TTC549 (cell line): ENCODE results near the gene CNTN1.
"Not testable (repeated sequence)": the region's sequence is repeated elsewhere in the genome, so short reads cannot be mapped to it uniquely, and the experiment has no call there.

ENCODE experiments used
- FAIRE-seq: peaks from 2 replicates; lab custom pipeline; 2012; peaks lifted over from hg19 to GRCh38; lab: Jason Lieb, UNC

CNTN1 gene

DNA sequence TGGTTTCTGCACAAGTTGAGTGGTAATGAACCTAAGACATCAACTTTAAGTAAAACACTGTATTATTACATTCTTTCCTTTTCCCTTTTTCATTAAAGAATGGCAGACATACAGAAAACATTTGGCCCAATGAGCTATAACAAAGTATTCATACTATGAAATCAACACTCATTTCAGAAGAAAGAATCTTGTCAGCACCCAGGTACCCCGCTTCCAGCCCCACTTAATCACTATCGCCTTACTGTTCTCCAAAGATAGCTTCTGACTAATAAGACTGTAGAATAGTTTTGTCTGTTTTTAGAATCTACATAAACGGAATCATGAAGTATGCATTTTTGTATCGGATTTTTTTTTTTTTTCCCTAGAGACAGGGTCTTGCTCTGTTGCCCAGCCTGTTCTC is 9.5 kb downstream of the CNTN1 start:
- no peak for FAIRE-seq

DNA sequence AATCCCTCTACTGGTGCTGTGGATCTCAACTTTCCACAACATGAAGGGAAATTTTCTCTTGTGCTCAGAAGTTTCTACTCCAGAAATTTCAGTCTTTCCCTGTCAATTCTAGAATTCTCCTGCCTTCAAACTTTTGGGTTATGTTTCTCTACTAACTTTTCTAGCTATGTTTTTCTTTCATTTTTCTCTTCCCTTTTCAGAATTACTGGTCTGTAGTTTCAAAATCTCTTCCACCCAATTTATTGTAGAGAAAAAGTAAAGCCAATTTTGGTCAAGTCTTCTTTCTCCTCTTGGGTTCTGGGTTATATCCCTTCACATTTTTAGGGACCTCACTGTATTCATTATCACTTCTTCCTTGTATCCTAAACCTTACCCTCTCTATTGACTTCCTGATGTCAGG is 18.9 kb downstream of the CNTN1 start:
- FAIRE-seq: no peak

GRCh38 chr12:40714636-40715035 is 22.4 kb downstream of the CNTN1 start:
- no peak for FAIRE-seq

- FAIRE-seq: no peak
Measured at GRCh38 chr12:40716037-40716436, 23.8 kb downstream of the CNTN1 start.

GRCh38 chr12:40717576-40717975 is 25.3 kb downstream of the CNTN1 start:
- no peak for FAIRE-seq

DNA sequence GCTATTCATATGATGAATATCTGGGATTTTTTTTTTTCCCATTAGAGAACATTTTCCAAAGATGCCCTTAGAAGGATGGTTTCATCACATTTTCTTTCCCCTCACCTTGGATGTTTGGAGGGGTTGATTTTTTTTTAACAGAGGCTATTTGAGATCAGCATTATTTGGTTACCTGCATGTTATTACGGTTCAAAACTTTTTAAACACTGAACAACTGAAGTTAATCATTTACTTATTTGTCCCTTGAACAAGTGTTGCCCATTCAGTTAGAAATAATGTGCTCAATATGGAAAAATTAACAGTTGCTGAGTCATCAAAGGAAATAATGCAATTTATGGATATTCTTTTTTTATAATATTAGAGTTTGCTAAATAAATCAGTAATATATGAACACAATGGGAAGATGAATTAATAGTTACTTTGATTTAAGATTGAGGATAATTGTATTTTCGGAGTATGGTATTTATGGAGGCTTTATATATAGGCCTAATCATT is 26.7 kb downstream of the CNTN1 start:
- FAIRE-seq: no peak

DNA sequence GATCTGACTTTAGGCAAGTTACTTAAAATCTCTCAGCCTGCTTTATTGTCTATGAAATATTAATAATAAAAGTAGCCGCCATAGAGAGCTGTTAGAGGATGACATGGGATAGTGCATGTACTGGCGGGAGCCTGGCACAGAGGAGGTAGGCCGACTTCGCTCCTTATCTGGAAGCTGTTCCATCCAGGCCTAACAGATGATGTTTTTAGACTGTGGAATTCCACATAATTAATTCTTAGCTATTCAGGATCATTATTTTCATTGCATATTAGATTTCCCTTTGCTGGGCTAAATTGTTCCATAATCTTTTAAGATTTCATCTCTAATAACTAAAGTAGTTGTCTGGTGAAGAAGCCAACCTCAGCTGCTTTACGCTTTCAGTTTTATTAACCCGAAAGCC is 30.8 kb downstream of the CNTN1 start:
- FAIRE-seq: no peak

DNA sequence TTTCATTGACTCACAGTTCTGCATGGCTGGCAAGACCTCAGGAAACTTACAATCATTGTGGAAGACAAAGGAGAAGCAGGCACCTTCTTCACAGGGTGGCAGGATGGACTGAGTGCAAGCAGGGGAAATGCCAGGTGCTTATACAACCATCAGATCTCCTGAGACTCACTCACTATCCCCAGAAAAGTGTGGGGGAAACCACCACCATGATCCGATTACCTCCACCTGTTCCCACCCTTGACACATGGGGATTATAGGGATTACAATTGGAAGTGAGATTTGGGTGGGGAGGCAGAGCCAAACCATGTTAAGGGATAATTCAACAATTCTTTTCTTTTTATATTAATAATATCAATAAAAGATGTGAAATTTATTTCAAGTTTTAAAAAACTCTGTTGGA is 34.1 kb downstream of the CNTN1 start:
- no peak for FAIRE-seq

DNA sequence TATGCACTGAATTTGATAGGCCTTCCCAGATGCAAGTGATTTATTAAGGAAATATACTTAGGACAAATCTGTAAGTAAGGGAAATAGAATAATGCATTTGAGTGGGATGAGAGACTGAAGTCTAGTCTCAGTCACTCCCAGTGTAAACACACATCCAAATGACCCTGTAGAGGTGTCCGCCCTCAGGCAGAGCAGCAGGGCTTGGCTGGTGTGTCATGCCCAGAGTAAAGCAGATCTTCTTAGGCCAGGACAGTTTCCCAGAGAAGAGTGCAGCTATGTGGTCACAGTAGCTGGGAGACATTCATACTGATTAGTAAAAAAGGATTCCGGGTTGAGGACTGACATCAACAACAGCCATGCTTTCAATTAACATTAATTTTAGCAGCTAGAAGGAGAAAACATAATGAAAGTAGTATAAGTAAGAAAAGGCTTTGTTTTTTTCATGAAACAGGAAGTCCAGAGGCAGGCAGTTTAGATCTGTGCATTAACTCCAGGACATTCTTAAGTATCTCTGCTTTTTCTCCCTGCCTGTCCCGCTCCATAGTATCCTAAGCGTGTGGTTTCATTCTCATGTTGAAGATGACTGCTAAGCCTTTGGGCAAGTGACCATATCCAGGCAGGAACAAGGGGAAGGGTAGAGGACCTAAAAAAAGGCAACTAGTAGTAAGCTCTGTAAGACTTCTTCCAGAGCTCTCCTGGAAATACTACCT is 35.7 kb downstream of the CNTN1 start:
- FAIRE-seq: no peak

- FAIRE-seq: no peak
Measured at GRCh38 chr12:40730281-40730680, 38.0 kb downstream of the CNTN1 start.

GRCh38 chr12:40733871-40734270 is 41.6 kb downstream of the CNTN1 start:
- FAIRE-seq: no peak

DNA sequence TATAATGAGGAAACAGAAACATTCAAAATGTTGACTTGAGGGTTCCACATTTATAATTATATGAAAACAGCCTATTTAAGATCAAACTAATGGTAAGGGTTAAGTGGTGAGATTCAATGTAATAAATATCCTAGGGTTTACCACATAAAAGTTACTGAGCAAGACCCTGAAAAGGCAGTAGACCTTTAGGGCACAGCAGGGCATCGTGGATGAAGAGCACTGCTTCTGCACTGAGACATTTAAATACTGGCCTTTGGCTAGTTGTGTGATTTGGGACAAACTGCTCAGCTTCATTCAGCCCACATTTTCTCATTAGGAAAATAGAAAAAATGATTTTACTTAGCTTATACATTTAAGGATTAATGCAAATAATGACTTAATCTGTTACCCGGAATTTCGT is 42.0 kb downstream of the CNTN1 start:
- FAIRE-seq: no peak

GRCh38 chr12:40735551-40736230 is 43.5 kb downstream of the CNTN1 start:
- no peak for FAIRE-seq

DNA sequence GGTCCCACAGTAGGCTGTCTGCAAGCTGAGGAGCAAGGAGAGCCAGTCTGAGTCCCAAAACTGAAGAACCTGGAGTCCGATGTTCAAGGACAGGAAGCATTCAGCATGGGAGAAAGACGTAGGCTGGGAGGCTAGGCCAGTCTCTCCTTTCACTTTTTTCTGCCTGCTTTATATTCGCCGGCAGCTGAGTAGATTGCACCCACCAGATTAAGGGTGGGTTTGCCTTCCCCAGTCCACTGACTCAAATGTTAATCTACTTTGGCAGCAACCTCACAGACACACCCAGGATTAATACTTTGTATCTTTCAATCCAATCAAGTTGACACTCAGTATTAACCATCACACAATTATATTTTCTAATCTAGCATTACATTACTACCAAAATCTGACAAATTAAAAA is 45.2 kb downstream of the CNTN1 start:
- FAIRE-seq: not testable (repeated sequence)

DNA sequence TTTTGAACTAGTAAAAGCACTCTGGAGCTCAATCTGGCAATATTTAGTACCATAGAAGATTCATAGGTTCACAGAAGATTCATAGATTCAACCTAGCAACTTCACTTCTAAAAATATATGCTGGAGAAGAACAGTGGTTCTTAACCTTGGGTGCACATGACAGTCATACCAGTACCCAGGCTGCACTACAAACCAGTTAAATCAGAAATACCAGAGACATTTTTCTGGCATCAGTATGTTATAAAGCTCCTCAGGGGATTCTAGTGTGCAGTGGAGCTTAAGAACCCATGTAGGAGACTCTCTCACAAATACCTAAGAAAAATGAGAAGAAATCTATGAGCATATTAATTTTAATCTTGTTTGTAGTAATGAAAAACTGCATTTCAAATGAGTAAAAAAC is 46.6 kb downstream of the CNTN1 start:
- no peak for FAIRE-seq

DNA sequence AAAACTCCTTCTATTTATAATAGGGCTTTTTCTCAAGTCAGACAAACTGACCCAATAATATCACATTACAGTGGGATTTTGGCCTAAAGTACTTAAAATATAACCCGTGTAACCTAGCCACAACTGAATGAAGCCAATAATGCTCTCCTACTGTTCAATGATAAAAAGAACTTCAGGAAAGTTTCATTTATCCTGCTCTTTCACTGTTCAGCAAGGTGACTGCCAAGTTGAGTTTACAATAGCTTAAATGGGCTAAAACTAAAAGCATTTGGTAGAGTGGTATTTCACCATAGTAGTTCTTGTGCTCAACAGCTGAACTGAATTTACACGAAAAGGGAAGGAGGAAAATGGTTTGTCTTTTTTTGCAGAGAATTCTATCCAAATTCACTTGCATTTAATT is 49.8 kb downstream of the CNTN1 start:
- FAIRE-seq: no peak

- no peak for FAIRE-seq
Measured at GRCh38 chr12:40745386-40745785, 53.1 kb downstream of the CNTN1 start.

DNA sequence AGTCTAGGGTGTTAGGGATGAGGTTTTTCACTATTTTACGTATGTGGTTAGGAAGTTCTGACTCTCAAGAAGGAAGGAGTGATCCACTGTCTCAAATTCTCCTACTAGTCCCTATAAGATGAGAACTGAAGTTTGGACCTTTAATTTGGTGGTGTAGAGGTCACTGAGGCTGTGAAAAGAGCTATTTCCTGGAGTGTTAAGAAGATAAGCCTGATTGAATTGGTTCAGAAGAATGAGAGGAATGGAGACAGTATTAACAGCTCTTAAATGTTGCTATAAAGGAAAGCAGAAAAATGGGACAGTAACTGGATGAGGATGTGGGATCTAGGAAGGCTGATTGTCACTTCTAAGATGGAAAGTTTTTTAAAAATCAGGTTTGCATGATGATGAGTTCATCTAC is 57.6 kb downstream of the CNTN1 start:
- no peak for FAIRE-seq

DNA sequence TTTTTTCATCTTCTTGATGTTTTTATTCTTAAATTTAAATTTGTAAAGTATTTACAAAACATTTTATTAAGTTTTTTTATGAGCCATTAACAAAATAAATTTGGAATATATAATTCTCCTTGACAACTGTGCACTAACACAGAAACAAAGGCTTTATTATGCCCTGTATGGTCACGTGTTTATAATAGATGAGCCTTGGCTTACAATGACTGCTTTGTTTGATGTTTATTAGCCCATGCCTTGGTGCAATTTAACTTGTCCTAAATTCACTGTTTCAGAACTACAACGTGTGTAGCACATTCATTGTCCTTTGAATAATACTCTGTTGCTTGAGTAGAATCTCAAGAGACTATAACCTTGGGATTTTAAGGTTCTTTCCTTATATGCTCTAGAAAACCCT is 59.8 kb downstream of the CNTN1 start:
- FAIRE-seq: no peak

- FAIRE-seq: no peak
Measured at GRCh38 chr12:40760821-40761220, 68.6 kb downstream of the CNTN1 start.

GRCh38 chr12:40762072-40762471 is 69.8 kb downstream of the CNTN1 start:
- no peak for FAIRE-seq

DNA sequence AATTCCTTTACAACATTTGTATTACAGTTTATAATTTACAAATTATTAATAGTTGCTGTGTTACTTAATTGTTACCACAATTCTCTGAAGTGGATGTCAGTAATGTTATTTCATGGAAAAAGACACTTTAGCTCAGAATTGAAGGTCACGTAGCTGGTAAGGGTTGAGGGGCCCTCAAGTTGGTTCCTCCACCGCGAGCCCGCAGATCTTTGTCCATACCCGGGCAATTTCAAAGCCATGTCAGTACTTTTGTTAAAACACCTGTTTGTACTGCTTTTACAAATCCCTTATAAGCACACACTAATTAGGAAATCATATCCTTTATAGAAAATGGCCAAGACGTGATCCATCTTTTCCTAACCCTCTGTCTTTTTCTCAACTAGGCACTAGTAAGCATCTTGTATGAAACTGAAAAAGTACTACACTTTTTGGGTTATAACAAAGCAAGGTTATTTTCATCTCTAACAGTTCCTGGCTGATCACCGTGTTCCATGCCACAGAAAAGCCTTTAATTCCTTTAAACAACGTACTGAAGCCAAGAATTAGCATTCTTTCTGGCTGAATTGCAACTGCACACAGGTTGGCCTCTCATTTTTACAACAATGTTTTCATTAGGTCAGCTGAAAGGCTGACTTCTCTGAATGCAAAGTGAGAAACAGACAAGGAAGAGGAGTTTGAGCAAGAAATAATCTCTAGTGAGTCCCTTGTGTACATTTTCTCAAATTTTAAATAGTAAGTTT is 76.1 kb downstream of the CNTN1 start:
- FAIRE-seq: no peak

GRCh38 chr12:40769846-40770245 is 77.6 kb downstream of the CNTN1 start:
- no peak for FAIRE-seq
